A673 (cell line): ENCODE data around the gene NID1.

Experiments
- CTCF ChIP-seq: fragments of 300-800, 200-600 bp; sonication (generic); conservative IDR thresholded peaks from 2 replicates; pipeline ENCODE4 v1.5.1; 2017; ENCODE audit warnings: low read depth, mild to moderate bottlenecking, antibody characterized with exemption, low read length, moderate library complexity, mixed read lengths
- EZH2 ChIP-seq: fragments of 200-600 bp; sonication (generic); IDR thresholded peaks from 2 replicates; pipeline ENCODE4 v1.6.1; 2017; ENCODE audit warnings: borderline replicate concordance, low read depth, mild to moderate bottlenecking, mixed read lengths, antibody characterized with exemption, low read length; ENCODE audit not compliant: poor library complexity, severe bottlenecking

- TF ChIP-seq EZH2 (no peak), CTCF (no peak)
Observed at GRCh38 chr1:236029428-236029940, 35.4 kb downstream of the NID1 start.
